Gastrocnemius medialis (tissue), 4 donors: ENCODE results near the gene TMEM150B.

Experiments used
- POLR2A ChIP-seq, 2 donors: fragments of 450-650 bp; IDR thresholded peaks; one replicate each; pipeline ENCODE4 v1.6.1; 2017; ENCODE audit warnings: antibody characterized with exemption in 2 of 2, mild to moderate bottlenecking in 2 of 2, moderate library complexity in 2 of 2
- TF ChIP-seq, protein P1 (sequence below), 5 experiments: fragments of 450-650 bp in 3 of 5; fragments of 200-600 bp in 2 of 5; sonication (generic) in 2 of 5; IDR thresholded peaks in 4 of 5; conservative IDR thresholded peaks in 1 of 5; 1 replicate in 4 of 5; 2 replicates in 1 of 5; pipeline ENCODE4 v1.5.1; 2016 to 2019; ENCODE audit warnings: antibody characterized with exemption in 5 of 5, mild to moderate bottlenecking in 3 of 5, moderate library complexity in 3 of 5

DNA sequence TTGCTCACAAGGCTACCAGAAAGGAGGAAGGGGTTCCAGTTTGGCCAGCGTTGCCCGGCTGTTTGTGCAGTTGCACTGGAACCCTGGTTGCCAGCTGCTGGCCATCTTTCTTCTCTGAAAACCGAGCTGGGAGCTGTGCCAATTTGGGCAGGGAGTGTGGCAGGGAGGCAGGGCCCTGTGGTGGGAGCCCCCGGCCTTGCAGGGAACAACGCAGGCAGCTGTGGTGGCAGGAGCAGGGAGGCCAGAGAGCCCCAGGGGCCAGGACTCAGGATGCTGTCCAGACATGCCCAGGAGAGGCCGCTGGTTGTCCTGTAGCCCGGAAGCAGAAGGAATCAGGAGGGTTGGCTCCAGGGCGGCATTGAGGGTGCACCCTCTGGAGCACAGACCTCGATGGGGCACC is 19.3 kb upstream of the TMEM150B start:
- TF ChIP-seq, protein P1, sequence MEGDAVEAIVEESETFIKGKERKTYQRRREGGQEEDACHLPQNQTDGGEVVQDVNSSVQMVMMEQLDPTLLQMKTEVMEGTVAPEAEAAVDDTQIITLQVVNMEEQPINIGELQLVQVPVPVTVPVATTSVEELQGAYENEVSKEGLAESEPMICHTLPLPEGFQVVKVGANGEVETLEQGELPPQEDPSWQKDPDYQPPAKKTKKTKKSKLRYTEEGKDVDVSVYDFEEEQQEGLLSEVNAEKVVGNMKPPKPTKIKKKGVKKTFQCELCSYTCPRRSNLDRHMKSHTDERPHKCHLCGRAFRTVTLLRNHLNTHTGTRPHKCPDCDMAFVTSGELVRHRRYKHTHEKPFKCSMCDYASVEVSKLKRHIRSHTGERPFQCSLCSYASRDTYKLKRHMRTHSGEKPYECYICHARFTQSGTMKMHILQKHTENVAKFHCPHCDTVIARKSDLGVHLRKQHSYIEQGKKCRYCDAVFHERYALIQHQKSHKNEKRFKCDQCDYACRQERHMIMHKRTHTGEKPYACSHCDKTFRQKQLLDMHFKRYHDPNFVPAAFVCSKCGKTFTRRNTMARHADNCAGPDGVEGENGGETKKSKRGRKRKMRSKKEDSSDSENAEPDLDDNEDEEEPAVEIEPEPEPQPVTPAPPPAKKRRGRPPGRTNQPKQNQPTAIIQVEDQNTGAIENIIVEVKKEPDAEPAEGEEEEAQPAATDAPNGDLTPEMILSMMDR (IDR thresholded peaks at IDR 0.05 in 4 of 5, conservative IDR thresholded peaks at IDR 0.05 in 1 of 5) = no peak
- no peak for TF ChIP-seq POLR2A (IDR thresholded peaks at IDR 0.05)
